ENCODE results near the gene DEK.
"Not testable (repeated sequence)": the region's sequence is repeated elsewhere in the genome, so short reads cannot be mapped to it uniquely, and the experiment has no call there.

DEK gene

DNA sequence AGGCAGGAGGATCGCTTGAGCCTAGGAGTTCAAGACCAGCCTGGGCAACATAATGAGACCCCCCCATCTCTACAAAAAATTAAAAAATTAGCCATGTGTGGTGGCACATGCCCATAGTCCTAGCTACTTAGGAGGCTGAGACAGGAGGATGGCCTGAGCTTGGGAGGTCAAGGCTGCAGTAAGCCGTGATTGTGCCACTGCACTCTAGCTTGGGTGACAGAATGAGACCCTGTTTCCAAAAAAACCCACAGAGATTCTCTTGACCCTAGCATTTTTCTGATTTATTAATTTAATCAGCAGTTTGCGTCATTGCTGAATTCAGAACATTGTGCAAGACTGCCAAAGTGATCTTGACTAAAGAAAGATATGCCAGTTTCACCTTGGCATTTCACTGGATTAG, 72.3 kb downstream of the DEK start:
- DNase-seq = no peak

DNA sequence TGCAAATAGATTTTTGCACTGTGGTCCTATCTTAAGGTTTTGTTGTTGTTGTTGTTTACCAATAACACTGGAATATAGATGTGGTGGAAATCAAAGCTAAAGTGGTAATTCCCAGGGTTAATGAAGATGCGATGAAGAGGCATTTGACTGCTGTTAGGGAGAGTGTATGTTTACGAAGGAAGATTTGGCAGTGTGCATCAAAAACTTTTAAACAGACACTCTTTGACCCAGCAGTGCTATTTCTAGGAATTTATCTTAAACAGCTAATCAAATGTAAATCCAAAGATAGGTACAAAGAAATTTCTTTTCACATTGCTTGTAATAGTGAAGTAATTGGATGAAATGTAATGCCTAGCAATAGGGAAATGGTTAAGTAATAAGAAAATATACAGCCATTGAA, 75.1 kb downstream of the DEK start:
- no peak for DNase-seq

DNA sequence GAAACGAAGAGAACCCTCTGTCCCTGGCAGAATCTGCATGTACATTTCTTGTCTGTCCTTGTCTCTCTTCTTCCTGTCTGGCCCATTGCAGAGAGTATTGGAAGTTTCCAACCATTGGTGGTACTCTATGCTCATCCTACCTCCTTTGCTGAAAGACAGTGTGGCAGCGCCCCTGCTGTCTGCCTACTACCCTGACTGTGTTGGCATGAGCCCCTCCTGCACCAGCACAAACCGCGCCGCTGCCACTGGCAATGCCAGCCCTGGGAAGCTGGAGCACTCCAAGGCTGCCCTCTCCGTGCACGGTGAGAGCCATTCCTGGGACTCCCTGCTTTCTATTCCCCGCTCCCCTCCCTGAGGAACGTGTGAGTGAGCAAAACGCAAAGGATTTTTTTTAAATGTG, 76.6 kb downstream of the DEK start:
- no peak for DNase-seq

DNA sequence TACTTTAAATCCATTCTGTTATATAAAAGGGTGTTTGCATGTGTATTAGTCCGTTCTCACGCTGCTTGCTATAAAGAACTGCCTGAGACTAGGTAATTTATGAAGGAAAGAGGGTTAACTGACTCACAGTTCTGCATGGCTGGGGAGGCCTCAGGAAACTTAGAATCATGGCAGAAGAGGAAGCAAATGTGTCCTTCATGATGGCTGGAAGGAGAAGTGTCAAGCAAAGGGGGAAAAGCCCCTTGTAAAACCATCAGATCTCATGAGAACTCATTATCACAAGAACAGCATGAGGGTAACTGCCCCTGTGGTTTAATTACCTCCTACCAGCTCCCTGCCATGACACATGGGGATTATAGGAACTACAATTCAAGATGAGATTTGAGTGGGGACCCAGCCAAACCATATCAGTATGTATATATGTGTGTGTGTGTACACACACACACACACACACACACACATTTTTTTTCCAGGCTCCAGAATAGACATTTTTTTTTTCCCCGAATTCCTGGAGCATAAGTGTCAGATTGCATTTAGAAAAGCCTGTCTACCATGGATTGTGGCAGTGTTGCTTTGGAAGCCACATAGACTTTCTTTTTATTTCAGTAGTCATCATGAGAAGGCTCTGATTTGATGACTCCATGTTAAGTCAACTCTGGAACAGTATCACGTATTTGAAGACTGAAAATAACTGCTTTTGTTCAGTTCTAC, 77.6 kb downstream of the DEK start:
- no peak for DNase-seq

DNA sequence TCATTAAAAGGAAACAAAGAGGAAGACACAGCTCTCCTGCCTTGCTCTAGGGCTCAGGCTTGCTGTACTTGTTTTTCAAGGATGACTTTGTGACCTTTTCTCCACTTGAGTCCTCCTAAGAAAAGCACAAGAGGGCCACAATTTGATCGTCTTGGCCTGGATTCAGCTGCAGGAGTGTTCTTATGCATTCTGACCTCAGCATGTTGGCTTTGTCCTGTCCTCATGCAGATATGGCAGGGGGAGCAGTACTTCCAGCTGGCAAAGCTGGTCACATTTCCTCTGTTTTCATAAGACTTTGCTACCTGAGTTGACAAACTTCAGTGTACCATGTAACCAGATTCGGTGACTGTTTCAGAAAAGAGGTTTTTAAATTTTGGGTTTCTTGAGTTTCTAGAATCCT, 78.3 kb downstream of the DEK start:
- no peak for DNase-seq

GRCh38 chr6:18185624-18186023, 78.7 kb downstream of the DEK start:
- DNase-seq = no peak

- DNase-seq = no peak
These were observed 80.6 kb downstream of the DEK start for GRCh38 chr6:18183766-18184165.

DNA sequence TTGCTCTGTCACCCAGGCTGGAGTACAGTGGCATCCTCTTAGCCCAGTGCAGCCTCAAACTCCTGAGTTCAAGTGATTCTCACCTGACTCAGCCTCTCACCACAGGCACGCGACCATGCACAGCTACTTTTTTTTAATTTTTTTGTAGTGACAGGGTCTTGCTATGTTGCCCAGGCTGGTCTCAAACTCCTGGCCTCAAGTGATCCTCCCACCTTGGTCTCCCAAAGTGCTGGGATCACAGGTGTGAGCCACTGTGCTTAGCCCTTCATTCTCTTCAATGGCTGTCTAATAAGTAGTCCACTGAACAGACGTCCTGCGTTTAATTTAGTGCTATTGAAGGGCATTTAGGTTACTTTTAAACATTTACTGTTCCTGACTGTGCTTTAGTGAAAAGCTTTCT, 81.8 kb downstream of the DEK start:
- DNase-seq = no peak

DNA sequence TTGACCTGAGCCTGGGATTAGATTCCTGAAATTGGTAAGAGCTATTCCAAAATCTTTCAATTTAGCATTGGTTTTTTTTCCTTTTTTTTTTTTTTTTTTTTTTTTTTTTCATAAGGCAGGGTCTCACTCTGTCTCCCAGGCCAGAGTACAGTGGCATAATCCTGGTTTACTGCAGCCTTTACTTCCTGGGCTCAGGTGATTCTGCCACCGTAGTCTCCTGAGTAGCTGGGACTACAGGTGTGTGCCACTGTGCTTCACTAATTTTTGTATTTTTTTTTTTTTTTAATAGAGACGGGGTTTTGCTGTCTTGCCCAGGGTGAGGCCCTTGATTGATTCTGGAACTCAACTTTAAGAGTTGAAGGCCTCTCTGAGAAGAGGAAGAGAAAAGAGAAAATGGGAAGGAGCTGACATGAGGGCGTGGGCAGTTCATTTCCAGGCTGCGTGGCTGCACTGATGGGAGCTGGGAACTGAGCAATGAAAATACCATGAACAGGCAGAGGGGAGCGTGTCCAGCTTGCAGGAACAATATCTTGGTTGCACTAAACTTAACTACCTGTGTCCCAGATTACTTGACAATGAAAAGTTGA, 84.5 kb downstream of the DEK start:
- no peak for DNase-seq

DNA sequence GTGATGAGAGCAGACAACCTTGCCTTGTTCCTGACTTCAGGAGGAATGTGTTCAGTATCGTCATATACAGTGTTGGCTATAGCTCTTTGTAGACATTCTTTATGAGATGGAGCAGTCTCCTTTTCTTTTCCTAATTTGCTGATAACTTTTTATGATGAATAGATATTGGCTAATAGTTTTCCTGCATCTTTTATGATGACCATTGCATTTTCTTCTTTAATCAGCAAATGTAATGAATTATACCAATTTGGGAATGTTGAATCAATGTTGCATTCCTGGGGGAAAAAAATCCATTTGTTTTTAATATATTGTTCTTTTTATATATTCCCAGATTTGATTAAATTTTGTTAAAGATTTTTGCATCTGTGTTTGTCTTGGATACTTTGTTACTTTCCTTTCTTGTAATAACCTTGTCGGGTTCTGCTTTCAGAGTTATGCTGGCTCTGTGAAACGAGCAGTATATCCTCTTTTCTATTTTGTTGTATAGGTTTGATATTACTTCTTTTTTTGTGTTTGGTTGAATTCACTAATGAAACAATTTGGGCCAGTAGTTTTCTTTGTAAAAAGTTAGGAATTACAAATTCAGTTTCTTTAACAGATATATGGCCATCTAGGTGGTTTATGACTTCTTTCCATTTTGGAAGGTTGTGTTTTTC, 85.2 kb downstream of the DEK start:
- DNase-seq = no peak

GRCh38 chr6:18177286-18177965, 86.9 kb downstream of the DEK start:
- no peak for DNase-seq

- DNase-seq = not testable (repeated sequence)
These were observed 88.1 kb downstream of the DEK start for GRCh38 chr6:18176198-18176597.

All from CD4-positive, alpha-beta T cell treated with Interleukin-10 for 1 hour (primary cell).